WTC11 (cell line): Measurements from ENCODE around the gene BDP1. TPM values are rescaled to one million over a fixed set of nuclear protein-coding genes. Genes with fewer than 3 reads are reported as not detected.

Source experiments
- ATAC-seq: fragments of 200-7000 bp; cut with Tn5 transposase; 2 replicates; pipeline ENCODE4 v1.10.0; 2021; ENCODE audit warnings: mild to moderate bottlenecking, moderate library complexity
- Bru-seq: library from RNA; stranded (reverse); fragments of 400-500 nt; gene quantifications from one replicate; lab custom pipeline; 2021; lab: Mats Ljungman, UMichigan
- CTCF ChIA-PET: fragments of 300-600 bp; sonication (Branson Sonifier 250); formaldehyde crosslinking; loops from one replicate; lab custom pipeline; 2021; ENCODE audit warnings: antibody characterized with exemption; lab: Charles Lee
- POLR2A ChIA-PET: fragments of 350-600 bp; sonication (Branson Sonifier 250); formaldehyde crosslinking; loops from one replicate; lab custom pipeline; 2021; ENCODE audit warnings: antibody characterized with exemption; lab: Charles Lee
- DNase-seq: peaks from one replicate; pipeline ENCODE4 v3.0.0; 2021; ENCODE audit warnings: low spot score
- H3K27ac Mint-ChIP-seq: 2 replicates; pipeline ENCODE4 v1.8.0; 2021; ENCODE audit warnings: mixed read lengths
- H3K27me3 Mint-ChIP-seq: 2 replicates; pipeline ENCODE4 v1.8.0; 2021; ENCODE audit warnings: low read depth, mild to moderate bottlenecking, moderate library complexity, mixed read lengths
- H3K36me3 Mint-ChIP-seq: 2 replicates; pipeline ENCODE4 v1.8.0; 2021; ENCODE audit warnings: mixed read lengths
- H3K4me1 Mint-ChIP-seq: 2 replicates; pipeline ENCODE4 v1.8.0; 2022; ENCODE audit warnings: mixed read lengths
- H3K4me3 Mint-ChIP-seq: 2 replicates; pipeline ENCODE4 v1.8.0; 2021; ENCODE audit warnings: mild to moderate bottlenecking, moderate library complexity, mixed read lengths
- H3K9me3 Mint-ChIP-seq: 2 replicates; pipeline ENCODE4 v1.8.0; 2021; ENCODE audit warnings: mixed read lengths
- ATF1 ChIP-seq: sonication (generic); formaldehyde crosslinking; IDR thresholded peaks from 2 replicates; pipeline ENCODE4 v1.8.1; 2023; ENCODE audit warnings: mild to moderate bottlenecking, moderate library complexity, missing genetic modification reagents
- CREM ChIP-seq: sonication (generic); formaldehyde crosslinking; IDR thresholded peaks from 2 replicates; pipeline ENCODE4 v1.8.1; 2022; ENCODE audit warnings: mild to moderate bottlenecking, missing genetic modification reagents, moderate library complexity
- ESRRA ChIP-seq: sonication (generic); formaldehyde crosslinking; IDR thresholded peaks from 2 replicates; pipeline ENCODE4 v1.8.1; 2022; ENCODE audit warnings: mild to moderate bottlenecking, missing genetic modification reagents, borderline replicate concordance
- FOXP1 ChIP-seq: sonication (generic); formaldehyde crosslinking; IDR thresholded peaks from 2 replicates; pipeline ENCODE4 v1.8.0; 2022; ENCODE audit warnings: missing genetic modification reagents, mild to moderate bottlenecking, moderate library complexity, borderline replicate concordance
- GTF2I ChIP-seq: fragments of 250-450 bp; sonication (Bioruptor Pico); conservative IDR thresholded peaks from 2 replicates; pipeline ENCODE4 v1.4.0; 2021; ENCODE audit warnings: mild to moderate bottlenecking
- SMAD4 ChIP-seq: sonication (generic); formaldehyde crosslinking; IDR thresholded peaks from 2 replicates; pipeline ENCODE4 v1.8.0; 2022; ENCODE audit warnings: mild to moderate bottlenecking, missing genetic modification reagents
- TEAD4 ChIP-seq: sonication (generic); formaldehyde crosslinking; IDR thresholded peaks from 2 replicates; pipeline ENCODE4 v1.8.0; 2022; ENCODE audit warnings: mild to moderate bottlenecking, missing genetic modification reagents
- ZBTB21 ChIP-seq: sonication (generic); formaldehyde crosslinking; IDR thresholded peaks from 2 replicates; pipeline ENCODE4 v1.8.1; 2023; ENCODE audit warnings: mild to moderate bottlenecking, missing genetic modification reagents, borderline replicate concordance
- ZNF121 ChIP-seq: sonication (generic); formaldehyde crosslinking; IDR thresholded peaks from 2 replicates; pipeline ENCODE4 v1.8.0; 2023; ENCODE audit warnings: missing genetic modification reagents
- ZNF232 ChIP-seq: sonication (generic); formaldehyde crosslinking; IDR thresholded peaks from 2 replicates; pipeline ENCODE4 v1.8.0; 2022; ENCODE audit warnings: mild to moderate bottlenecking, missing genetic modification reagents
- ZNF317 ChIP-seq: sonication (generic); formaldehyde crosslinking; IDR thresholded peaks from 2 replicates; pipeline ENCODE4 v1.8.1; 2023; ENCODE audit warnings: low read depth, mild to moderate bottlenecking, moderate library complexity, missing genetic modification reagents, borderline replicate concordance
- ZNF671 ChIP-seq: fragments of 250-450 bp; sonication (Bioruptor Pico); IDR thresholded peaks from 2 replicates; pipeline ENCODE4 v1.8.0; 2021; ENCODE audit warnings: mild to moderate bottlenecking
- long read RNA-seq, 3 experiments: library from RNA in 1 of 3; library from capped mRNA in 1 of 3; library from polyadenylated mRNA in 1 of 3; unstranded in 2 of 3; stranded (forward) in 1 of 3; transcript quantifications; one replicate each; pipeline ENCODE4 v2.0.0, GENCODE V29; 2021
- total RNA-seq: library from RNA; stranded (reverse); gene quantifications from 3 replicates; pipeline ENCODE4 v1.2.3, GENCODE V29; 2021
- TF ChIP-seq, protein P1 (sequence below): sonication (generic); formaldehyde crosslinking; IDR thresholded peaks from 2 replicates; pipeline ENCODE4 v1.8.1; 2023; ENCODE audit warnings: mild to moderate bottlenecking, missing genetic modification reagents
- TF ChIP-seq, protein P2 (sequence below): sonication (generic); formaldehyde crosslinking; IDR thresholded peaks from 2 replicates; pipeline ENCODE4 v1.8.0; 2022; ENCODE audit warnings: mild to moderate bottlenecking, missing genetic modification reagents
- TF ChIP-seq, protein P3 (sequence below): sonication (generic); formaldehyde crosslinking; IDR thresholded peaks from 2 replicates; pipeline ENCODE4 v1.8.0; 2023; ENCODE audit warnings: mild to moderate bottlenecking, missing genetic modification reagents
- TF ChIP-seq, protein P4 (sequence below): sonication (generic); formaldehyde crosslinking; IDR thresholded peaks from 2 replicates; pipeline ENCODE4 v1.8.0; 2022; ENCODE audit warnings: mild to moderate bottlenecking, missing genetic modification reagents
- TF ChIP-seq, protein P5 (sequence below): sonication (generic); formaldehyde crosslinking; IDR thresholded peaks from 2 replicates; pipeline ENCODE4 v1.8.1; 2023; ENCODE audit warnings: mild to moderate bottlenecking, missing genetic modification reagents, borderline replicate concordance
- TF ChIP-seq, protein P6 (sequence below): sonication (generic); formaldehyde crosslinking; conservative IDR thresholded peaks from 2 replicates; pipeline ENCODE4 v1.8.1; 2022; ENCODE audit warnings: mild to moderate bottlenecking, missing genetic modification reagents

BDP1 gene, protein sequence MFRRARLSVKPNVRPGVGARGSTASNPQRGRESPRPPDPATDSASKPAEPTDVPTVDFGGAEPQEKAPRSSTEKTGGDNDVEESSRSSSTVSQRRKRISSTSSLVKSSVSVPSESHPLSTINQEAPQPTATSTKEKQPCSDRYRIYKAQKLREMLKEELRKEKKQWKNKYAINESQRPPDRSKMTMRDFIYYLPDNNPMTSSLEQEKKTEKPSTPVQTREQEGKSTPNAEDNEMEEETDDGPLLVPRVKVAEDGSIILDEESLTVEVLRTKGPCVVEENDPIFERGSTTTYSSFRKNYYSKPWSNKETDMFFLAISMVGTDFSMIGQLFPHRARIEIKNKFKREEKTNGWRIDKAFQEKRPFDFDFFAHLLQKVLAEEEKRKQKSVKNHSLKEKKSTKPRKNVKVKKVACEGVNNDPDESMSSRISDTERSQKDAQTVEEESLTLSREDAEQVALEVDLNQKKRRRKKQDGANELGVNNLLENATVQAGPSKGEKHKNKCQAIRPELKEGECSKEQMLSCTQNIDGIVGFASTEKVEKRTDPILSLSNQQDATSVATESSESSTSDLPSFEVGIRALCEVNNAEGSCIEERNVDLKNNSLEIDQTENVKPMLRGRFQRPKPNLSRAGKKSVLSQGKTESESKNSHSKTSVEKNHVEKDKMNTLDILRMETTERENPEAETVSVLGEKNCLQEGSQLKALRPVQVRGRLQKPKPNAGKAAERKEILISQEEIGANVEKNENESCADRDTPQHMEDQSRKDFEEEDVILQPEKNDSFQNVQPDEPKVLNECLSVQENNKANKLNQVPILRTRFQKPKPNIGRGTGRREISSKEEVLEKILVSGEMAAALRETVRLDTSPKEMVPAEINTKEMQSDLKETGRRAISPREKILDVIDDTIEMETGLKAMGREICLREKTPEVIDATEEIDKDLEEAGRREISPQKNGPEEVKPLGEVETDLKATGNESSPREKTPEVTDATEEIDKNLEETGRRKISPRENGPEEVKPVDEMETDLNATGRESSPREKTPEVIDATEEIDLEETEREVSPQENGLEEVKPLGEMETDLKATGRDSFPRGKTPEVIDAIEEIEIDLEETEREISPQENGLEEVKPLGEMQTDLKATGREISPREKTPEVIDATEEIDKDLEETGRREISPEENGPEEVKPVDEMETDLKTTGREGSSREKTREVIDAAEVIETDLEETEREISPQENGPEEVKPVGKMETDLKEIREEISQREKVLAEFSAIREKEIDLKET (N-terminal part only)
- total RNA-seq: 27.6 to 34.7 TPM (median 29.1 TPM) in 3 replicates
- Bru-seq, nascent RNA: percentile 79 among the genes with signal in this experiment
- long read RNA-seq, experiment 1, full-length matches to known transcripts: 7 of 72 reads
- long read RNA-seq, experiment 1, partial matches to known transcripts: 55 of 72 reads
- long read RNA-seq, experiment 1, other reads (novel, unspliced or antisense): 10 of 72 reads
- long read RNA-seq, experiment 2, partial matches to known transcripts: 11 of 15 reads
- long read RNA-seq, experiment 2, other reads (novel, unspliced or antisense): 4 of 15 reads
- long read RNA-seq, experiment 3, partial matches to known transcripts: 7 of 8 reads
- long read RNA-seq, experiment 3, other reads (novel, unspliced or antisense): 1 of 8 reads

DNA sequence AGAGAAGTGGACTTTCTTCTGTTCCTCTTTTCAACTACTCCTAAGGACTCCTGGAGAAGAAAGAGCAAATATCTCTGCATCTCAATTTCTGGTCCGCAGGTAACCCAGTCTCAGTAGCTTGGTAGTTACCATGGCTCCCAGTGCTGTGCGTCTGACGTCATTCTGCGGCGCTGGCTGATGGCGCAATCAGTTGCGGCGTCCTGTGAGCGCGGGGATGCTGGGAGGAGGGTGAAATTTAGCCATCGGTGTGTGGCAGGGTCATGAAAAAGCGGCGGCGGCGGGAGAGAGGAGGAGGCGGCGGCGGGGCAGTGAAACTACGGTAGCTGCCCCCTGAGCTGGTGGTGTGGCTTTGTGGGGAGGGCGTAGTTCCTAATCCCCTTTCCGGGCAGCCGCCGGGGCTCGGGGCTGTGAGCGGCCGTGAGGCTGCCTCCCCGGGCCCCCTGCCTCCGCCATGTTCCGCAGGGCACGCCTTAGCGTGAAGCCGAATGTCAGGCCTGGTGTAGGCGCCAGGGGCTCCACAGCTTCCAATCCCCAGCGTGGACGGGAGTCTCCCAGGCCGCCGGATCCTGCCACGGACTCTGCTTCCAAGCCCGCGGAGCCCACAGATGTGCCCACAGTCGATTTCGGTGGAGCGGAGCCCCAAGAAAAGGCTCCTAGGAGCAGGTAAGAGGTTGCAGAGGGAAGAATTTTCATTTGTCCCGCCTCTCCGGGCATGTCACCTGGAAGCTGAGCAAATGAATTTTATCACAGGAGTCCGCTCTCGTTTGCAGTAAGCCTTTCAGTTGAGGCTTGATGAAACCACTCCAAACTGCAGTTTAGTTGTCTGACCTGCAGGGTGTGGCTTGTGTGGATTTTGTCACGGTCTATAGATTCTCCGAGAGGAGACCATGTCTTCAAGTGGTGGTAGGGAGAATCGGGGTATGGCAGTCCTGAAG is at the start of gene BDP1:
BDP1 (plus strand) TSS at position 225 of the 935 bp plus-strand sequence; CDS start at position 452, 227 bp downstream.
- Mint-ChIP-seq H3K27ac (peak within 1 kb of the TSS; percentile 97), H3K4me3 (peak within 1 kb of the TSS; percentile 98), H3K9me3 (no peaks in the 10 kb centered on the region), H3K4me1 (peaks cover 13% of the 10 kb centered on the region), H3K27me3 (0 out of 2 replicates have a peak, but pooled peaks cover 4% of the 10 kb centered on the region), H3K36me3 (peaks cover 21% of the 10 kb centered on the region)
- ChIA-PET POLR2A (interaction anchor here (0.5 kb wide), 1 partner anchor 40 kb away, joined by 3 read pairs; no protein-coding TSS in a partner anchor), CTCF (interaction anchor here (0.6 to 1.0 kb wide), 2 partner anchors 20 to 117 kb away, joined by 4 to 8 read pairs; no protein-coding TSS in a partner anchor)
- DNase-seq (peak; percentile 98), ATAC-seq (peak; percentile 92)
- TF ChIP-seq ATF1 (CRISPR knock-in tag) (peak; percentile 68; the same call in 1 of the 2 replicates), ZBTB21 (0 out of 2 replicates have a peak, but pooled peaks have one; percentile 61), ESRRA (CRISPR knock-in tag) (no peak), FOXP1 (CRISPR knock-in tag) (peak; percentile 51; the same call in 1 of the 2 replicates), CREM (CRISPR knock-in tag) (peak; percentile 99), ZNF317 (CRISPR knock-in tag) (no peak), ZNF232 (no peak), ZNF121 (CRISPR knock-in tag) (no peak), TEAD4 (CRISPR knock-in tag) (no peak), SMAD4 (CRISPR knock-in tag) (no peak), ZNF671 (no peak), GTF2I (no peak)
- TF ChIP-seq, protein P1, sequence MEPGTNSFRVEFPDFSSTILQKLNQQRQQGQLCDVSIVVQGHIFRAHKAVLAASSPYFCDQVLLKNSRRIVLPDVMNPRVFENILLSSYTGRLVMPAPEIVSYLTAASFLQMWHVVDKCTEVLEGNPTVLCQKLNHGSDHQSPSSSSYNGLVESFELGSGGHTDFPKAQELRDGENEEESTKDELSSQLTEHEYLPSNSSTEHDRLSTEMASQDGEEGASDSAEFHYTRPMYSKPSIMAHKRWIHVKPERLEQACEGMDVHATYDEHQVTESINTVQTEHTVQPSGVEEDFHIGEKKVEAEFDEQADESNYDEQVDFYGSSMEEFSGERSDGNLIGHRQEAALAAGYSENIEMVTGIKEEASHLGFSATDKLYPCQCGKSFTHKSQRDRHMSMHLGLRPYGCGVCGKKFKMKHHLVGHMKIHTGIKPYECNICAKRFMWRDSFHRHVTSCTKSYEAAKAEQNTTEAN (CRISPR knock-in tag): no peak
- TF ChIP-seq, protein P2, sequence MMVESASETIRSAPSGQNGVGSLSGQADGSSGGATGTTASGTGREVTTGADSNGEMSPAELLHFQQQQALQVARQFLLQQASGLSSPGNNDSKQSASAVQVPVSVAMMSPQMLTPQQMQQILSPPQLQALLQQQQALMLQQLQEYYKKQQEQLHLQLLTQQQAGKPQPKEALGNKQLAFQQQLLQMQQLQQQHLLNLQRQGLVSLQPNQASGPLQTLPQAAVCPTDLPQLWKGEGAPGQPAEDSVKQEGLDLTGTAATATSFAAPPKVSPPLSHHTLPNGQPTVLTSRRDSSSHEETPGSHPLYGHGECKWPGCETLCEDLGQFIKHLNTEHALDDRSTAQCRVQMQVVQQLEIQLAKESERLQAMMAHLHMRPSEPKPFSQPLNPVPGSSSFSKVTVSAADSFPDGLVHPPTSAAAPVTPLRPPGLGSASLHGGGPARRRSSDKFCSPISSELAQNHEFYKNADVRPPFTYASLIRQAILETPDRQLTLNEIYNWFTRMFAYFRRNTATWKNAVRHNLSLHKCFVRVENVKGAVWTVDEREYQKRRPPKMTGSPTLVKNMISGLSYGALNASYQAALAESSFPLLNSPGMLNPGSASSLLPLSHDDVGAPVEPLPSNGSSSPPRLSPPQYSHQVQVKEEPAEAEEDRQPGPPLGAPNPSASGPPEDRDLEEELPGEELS: no peak; the same call in 1 of the 2 replicates
- TF ChIP-seq, protein P3, sequence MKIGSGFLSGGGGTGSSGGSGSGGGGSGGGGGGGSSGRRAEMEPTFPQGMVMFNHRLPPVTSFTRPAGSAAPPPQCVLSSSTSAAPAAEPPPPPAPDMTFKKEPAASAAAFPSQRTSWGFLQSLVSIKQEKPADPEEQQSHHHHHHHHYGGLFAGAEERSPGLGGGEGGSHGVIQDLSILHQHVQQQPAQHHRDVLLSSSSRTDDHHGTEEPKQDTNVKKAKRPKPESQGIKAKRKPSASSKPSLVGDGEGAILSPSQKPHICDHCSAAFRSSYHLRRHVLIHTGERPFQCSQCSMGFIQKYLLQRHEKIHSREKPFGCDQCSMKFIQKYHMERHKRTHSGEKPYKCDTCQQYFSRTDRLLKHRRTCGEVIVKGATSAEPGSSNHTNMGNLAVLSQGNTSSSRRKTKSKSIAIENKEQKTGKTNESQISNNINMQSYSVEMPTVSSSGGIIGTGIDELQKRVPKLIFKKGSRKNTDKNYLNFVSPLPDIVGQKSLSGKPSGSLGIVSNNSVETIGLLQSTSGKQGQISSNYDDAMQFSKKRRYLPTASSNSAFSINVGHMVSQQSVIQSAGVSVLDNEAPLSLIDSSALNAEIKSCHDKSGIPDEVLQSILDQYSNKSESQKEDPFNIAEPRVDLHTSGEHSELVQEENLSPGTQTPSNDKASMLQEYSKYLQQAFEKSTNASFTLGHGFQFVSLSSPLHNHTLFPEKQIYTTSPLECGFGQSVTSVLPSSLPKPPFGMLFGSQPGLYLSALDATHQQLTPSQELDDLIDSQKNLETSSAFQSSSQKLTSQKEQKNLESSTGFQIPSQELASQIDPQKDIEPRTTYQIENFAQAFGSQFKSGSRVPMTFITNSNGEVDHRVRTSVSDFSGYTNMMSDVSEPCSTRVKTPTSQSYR: 0 out of 2 replicates have a peak, but pooled peaks have one; percentile 28
- TF ChIP-seq, protein P4, sequence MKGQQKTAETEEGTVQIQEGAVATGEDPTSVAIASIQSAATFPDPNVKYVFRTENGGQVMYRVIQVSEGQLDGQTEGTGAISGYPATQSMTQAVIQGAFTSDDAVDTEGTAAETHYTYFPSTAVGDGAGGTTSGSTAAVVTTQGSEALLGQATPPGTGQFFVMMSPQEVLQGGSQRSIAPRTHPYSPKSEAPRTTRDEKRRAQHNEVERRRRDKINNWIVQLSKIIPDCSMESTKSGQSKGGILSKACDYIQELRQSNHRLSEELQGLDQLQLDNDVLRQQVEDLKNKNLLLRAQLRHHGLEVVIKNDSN (CRISPR knock-in tag): 0 out of 2 replicates have a peak, but pooled peaks have one; percentile 11
- TF ChIP-seq, protein P5, sequence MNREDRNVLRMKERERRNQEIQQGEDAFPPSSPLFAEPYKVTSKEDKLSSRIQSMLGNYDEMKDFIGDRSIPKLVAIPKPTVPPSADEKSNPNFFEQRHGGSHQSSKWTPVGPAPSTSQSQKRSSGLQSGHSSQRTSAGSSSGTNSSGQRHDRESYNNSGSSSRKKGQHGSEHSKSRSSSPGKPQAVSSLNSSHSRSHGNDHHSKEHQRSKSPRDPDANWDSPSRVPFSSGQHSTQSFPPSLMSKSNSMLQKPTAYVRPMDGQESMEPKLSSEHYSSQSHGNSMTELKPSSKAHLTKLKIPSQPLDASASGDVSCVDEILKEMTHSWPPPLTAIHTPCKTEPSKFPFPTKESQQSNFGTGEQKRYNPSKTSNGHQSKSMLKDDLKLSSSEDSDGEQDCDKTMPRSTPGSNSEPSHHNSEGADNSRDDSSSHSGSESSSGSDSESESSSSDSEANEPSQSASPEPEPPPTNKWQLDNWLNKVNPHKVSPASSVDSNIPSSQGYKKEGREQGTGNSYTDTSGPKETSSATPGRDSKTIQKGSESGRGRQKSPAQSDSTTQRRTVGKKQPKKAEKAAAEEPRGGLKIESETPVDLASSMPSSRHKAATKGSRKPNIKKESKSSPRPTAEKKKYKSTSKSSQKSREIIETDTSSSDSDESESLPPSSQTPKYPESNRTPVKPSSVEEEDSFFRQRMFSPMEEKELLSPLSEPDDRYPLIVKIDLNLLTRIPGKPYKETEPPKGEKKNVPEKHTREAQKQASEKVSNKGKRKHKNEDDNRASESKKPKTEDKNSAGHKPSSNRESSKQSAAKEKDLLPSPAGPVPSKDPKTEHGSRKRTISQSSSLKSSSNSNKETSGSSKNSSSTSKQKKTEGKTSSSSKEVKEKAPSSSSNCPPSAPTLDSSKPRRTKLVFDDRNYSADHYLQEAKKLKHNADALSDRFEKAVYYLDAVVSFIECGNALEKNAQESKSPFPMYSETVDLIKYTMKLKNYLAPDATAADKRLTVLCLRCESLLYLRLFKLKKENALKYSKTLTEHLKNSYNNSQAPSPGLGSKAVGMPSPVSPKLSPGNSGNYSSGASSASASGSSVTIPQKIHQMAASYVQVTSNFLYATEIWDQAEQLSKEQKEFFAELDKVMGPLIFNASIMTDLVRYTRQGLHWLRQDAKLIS: no peak
- TF ChIP-seq, protein P6, sequence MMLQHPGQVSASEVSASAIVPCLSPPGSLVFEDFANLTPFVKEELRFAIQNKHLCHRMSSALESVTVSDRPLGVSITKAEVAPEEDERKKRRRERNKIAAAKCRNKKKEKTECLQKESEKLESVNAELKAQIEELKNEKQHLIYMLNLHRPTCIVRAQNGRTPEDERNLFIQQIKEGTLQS (CRISPR knock-in tag): no peak
